ENCODE data around the gene CBL. TPM values are rescaled to one million over a fixed set of nuclear protein-coding genes. Genes with fewer than 3 reads are reported as not detected.

CBL gene
- total RNA-seq, 1 experiment from 2014 or later, result 9.7 TPM

DNA sequence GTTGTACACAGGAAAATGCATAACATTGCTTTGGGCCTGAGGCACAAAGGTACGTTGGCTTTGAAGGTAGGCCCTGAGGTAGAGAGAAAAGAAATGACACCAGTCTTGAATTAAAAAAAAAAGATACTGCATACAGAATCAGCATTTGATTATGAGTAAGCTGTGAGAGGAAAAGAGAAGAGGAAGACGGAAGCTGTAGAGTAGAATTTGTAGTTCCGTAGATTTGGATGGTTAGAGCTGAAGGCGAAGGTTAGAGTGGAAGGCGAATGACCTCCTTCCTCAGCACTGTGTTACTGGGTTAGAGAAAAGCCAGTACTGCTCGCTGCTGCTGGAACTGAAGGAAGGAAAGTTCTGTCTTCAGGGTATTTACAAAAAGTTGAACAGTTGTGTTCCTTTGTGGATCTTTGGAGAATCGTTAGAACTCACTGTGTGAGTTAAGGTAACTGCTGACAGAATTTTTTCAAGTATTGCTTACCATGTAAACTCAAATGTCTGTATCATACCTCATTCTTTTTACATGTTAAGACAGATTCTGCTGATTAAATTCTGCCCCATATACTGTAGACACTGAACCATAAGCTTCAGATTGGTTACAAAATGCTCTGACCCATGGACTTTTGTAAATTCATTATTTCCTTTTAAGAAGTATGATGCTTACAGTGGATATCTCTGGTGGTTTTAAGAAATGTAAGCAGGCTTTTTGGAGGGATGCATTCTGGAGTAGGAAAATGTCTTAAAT, 60.5 kb downstream of the CBL start:
- DNase-seq (ENCODE audit: low spot score), result no peak

- DNase-seq (ENCODE audit: low spot score), result no peak
Measured at GRCh38 chr11:119267645-119268044, 61.5 kb downstream of the CBL start.

- no peak for DNase-seq (ENCODE audit: low spot score)
Measured at GRCh38 chr11:119273721-119274120, 67.6 kb downstream of the CBL start.

- DNase-seq (ENCODE audit: low spot score), result no peak
Measured at GRCh38 chr11:119277660-119278059, 71.5 kb downstream of the CBL start.

DNA sequence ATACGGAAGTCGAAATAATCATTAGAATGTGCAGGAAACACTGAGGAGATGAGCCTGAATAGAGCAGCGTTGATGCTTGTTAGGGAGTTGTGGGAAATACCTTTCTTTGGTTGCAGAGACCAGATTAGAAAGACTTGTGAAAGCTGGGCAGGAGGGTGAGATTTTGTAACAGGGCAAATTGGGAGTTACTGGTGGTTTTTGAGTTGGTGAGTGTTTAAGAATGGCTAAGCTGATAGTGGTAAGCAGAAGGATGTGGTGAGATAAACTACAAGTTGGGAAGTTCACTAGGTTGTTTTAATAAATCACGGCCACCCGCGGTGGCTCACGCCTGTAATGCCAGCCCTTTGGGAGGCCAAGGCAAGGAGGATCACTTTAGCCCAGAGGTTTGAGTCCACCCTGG, 76.4 kb downstream of the CBL start:
- DNase-seq (ENCODE audit: low spot score), result no peak

DNA sequence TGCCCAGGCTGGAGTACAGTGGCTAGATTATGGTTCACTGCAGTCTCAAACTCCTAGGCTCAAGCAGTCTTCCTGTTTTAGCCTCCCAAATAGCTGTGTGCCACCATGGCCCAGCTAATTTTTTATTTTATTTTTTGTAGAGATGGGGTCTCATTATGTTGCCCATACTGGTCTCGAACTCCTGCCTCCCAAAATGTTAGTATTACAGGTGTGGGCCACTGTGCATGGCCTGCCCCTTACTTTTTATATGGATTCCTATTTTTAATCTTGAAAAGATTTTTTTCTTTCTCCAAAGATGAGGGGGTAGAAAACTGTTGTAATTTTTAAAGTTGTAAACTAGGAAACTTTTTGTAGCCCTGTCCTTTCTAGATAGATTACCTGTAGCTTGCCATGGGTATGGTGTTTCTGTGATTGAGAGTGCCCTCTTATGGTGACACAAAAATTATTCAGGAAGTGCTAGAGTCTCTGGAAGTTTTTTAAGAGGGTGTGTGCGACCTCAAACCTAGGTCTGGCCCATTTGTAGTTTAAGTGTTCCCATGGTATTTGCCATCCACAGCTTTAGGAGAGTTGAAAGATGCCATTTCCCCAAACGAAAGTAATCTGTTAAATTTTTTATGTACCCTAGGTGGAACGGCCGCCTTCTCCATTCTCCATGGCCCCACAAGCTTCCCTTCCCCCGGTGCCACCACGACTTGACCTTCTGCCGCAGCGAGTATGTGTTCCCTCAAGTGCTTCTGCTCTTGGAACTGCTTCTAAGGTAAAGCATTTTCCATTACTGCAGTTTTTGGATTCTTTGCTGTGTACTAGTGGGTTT, 78.4 kb downstream of the CBL start:
- DNase-seq (ENCODE audit: low spot score), result peak; percentile 32

DNA sequence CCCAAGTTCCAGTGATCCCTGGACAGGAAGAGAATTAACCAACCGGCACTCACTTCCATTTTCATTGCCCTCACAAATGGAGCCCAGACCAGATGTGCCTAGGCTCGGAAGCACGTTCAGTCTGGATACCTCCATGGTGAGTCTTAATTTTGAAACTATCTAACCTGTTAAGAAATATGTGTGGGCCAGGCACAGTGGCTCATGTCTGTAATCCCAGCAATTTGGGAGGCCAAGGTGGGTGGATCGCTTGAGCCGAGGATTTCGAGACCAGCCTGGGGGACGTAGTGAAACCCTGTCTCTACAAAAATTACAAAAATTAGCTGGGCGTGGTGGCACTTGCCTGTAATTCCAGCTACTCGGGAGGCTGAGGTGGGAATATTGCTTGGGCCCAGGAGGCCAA, 79.3 kb downstream of the CBL start:
- DNase-seq (ENCODE audit: low spot score), result no peak

DNA sequence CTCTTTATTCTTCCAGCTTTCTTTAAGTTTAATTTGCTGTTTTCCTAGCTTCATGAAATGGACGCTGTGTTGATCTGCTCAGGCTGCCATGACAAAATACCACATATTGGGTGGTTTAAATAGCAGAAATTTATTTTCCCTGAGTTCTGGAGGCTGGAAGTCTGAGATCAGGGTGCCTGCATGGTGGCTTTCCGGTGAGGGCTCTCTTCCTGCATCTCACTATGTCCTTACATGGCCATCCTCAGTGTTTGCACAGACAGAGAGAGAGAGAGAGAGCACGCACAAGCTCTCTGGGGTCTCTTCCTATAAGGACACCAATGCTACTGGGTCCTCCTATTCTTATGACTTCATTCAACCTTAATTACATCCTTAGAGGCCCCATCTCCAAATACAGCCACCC, 82.1 kb downstream of the CBL start:
- no peak for DNase-seq (ENCODE audit: low spot score)

DNA sequence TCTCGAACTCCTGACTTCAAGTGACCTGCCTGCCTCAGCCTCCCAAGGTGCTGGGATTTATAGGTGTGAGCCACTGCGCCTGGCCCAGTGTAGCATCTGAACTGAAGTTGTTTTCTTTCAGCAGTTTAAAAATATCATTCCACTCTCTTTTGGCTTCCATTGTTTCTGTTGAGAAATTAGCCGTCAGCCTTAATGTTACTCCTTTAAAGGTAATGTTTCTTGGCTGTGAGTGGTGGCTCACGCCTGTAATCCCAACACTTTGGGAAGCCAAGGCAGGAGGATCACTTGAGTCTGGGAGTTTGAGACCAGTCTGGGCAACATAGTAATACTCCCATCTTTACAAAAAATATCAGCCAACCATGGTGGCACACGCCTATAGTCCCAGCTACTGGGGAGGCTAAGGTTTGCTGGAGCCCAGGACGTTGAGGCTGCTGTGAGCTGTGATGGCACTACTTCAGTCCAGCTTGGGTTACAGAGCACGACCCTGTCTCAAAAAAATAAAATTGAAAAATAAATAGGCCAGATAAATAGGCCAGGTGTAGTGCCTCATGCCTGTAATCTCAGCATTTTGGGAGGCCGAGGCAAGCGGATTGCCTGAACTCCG, 84.9 kb downstream of the CBL start:
- no peak for DNase-seq (ENCODE audit: low spot score)

DNA sequence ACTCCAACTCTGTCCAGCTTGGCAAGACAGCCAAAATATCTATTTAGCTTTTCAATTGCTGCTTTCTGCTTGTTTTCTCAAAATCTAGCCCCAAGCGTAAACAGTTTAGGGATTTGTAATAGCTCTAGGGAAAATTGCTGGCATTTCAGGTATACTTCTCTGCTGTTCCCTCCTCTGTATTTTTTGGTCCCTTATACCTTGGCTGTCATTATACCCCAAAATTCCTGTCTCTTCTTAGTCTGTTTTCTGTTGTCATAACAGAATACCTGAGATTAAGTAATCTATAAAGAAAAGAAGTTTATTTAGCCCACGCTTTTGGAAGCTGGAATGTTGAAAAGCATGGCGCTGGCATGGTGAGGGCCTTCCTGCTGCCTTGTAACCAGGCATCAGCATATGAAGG, 87.3 kb downstream of the CBL start:
- no peak for DNase-seq (ENCODE audit: low spot score)

GRCh38 chr11:119295178-119295577, 89.0 kb downstream of the CBL start:
- DNase-seq (ENCODE audit: low spot score), result no peak

DNA sequence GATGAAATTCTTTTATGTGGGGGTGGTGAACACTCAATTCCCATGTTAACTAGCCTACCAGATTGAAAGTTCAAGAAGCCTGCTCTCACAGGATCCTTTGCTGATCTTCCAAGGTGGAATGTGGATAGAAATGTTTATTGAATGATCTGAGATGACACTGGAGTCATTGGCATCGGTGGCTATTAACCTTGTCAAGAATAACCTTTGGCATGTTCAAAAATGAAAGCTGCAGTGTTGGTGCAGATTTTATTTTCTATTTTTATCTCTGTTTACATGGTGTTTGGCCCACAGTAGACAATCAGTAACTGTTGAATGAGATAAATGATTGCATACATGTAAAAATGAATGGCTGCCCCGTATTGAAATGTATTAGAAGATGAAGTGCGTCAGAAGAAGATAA, 91.8 kb downstream of the CBL start:
- DNase-seq (ENCODE audit: low spot score), result no peak

GRCh38 chr11:119298726-119299125, 92.6 kb downstream of the CBL start:
- DNase-seq (ENCODE audit: low spot score), result no peak

GRCh38 chr11:119299416-119299815, 93.3 kb downstream of the CBL start:
- DNase-seq (ENCODE audit: low spot score), result no peak

GRCh38 chr11:119300198-119300964, 94.2 kb downstream of the CBL start:
- no peak for DNase-seq (ENCODE audit: low spot score)

DNA sequence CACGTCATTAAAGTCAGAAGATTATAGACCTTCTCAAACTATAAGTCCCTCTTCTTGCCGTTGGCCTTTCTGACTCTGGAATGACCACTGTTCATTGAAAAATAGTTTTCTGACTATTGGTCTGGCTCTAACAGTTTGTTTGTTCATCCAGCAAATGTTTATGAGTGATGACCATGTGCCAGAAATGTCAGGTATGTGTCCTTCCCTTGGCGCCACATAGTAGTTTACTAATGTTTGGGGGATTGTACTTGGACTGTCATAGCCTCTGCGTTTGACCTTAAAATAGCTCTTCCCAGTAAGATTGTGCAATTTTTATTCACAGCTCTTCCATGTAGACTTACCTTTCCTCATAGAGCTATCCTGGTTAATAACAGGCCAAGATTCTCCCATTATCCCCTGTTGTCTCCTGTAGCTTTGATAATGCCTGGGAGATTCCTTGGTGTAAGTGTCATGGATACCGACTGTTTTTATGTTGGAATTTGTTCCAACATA, 97.1 kb downstream of the CBL start:
- no peak for DNase-seq (ENCODE audit: low spot score)

DNA sequence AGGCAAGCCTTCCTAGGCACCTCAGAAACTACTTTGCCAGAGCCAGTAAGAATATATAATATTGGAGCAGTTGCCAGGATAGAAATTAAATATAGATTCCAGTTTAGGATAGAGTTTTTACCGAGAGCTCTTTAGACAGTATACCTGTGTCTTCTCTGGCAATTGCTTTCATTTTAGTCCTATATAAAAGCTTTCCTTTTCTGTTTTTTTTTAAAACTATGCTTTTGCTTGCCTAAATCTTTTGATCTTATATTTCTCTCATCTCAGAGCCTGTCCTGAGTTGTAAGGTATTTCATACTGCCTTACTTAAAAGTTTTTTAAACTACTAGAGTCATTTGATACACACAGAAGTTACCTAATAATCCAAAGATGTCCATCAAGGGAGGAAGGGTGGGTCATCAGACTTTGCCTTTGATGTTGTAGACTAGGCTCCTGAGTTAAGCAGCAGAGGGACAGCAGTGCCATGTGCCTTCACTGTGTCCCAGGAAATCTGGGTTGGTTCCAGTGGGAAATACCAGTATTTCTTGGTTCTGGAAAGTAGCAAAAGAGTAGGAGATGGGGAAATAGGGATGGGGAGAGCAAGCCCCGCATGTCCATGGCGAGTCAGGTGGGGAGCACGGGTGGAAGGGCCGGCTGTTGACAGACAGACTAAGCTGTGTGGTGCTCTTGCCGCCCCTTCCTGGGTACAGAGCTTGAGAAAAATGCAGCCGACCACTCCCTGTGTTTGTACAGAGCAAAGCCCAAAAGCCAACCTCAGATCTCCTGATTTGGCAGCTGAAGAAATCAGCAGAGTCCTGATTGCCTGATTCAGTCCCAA, 99.6 kb downstream of the CBL start:
- DNase-seq (ENCODE audit: low spot score), result no peak

- no peak for DNase-seq (ENCODE audit: low spot score)
Measured at GRCh38 chr11:119306373-119306890, 100.3 kb downstream of the CBL start.

DNA sequence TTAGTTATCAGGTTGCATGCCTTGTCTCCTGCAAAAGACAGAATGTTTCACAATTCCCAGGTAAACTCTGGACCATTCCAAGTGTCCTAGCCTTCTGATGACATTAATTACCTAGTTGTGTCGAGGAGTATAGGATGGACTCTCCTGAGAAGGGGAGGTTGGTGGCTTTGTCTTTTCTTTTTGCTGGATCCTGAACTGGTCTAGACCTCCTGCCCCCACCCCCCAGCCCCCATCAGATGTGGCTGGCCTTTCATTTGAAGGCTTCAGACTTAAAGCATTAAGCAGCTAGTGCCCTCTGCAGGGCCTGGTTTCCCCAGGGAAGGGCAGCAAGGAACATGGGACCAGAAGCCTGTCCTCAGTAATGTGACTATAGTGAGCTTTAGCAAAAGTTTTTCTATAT, 101.1 kb downstream of the CBL start:
- no peak for DNase-seq (ENCODE audit: low spot score)

DNA sequence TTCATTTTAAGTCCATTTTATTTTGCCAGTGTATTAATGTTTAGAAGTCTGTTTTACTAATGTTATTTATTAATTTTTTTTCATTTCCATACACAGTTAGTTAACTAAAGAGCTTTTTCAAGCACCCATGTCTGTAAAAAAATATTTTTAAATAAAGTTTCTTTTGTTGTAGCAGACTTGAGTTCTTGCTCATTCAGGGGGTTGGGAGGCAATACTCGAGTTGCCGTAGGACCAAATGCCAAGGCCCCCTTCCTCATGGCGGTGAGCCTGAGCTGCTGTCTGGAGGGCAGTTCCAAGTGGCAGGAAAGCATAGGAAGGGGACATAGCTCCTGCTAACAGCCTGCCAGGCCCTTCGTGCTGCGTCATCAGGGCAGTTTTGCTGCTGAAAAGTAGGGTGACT, 101.8 kb downstream of the CBL start:
- DNase-seq (ENCODE audit: low spot score), result no peak

DNA sequence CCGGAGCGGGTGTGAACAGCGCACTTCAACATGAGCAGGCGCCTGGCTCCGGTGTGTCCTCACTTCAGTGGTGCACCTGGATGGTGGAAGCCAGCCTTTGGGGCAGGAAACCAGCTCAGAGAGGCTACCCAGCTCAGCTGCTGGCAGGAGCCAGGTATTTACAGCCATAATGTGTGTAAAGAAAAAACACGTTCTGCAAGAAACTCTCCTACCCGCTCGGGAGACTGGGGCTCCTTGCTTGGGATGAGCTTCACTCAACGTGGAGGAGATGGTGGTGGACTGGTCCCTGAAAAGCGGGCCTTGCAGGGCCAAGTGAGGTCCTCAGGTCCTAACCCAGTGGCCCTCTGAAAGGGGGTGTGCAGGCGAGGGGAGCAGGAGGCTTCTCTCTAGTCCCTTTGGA, 103.3 kb downstream of the CBL start:
- no peak for DNase-seq (ENCODE audit: low spot score)
